NCI-H526 treated with DMSO at 0.1 percent for 48 hours (cell line): ENCODE measurements around the gene TMEM144.

Source experiments
- DNase-seq: peaks from one replicate; lab custom pipeline; 2025; lab: John Stamatoyannopoulos, UW

The TMEM144 gene

GRCh38 chr4:158209825-158210807 is at the start of gene TMEM144:
TMEM144 (plus strand) TSS chr4:158210486; CDS start chr4:158212668, 2,182 bp downstream.
- peak; percentile 56 for DNase-seq

- no peak for DNase-seq
These were observed 48.5 kb upstream of the TMEM144 start for GRCh38 chr4:158161551-158162354.

- DNase-seq: no peak
These were observed 47.7 kb upstream of the TMEM144 start for GRCh38 chr4:158162631-158163030.

GRCh38 chr4:158163941-158164767 is 46.1 kb upstream of the TMEM144 start:
- no peak for DNase-seq

GRCh38 chr4:158164768-158165213 is 45.5 kb upstream of the TMEM144 start:
- DNase-seq: no peak

- DNase-seq: no peak
These were observed 43.6 kb upstream of the TMEM144 start for GRCh38 chr4:158166701-158167100.

GRCh38 chr4:158168606-158169005 is 41.7 kb upstream of the TMEM144 start:
- DNase-seq: no peak

- no peak for DNase-seq
These were observed 40.8 kb upstream of the TMEM144 start for GRCh38 chr4:158169506-158169905.

- DNase-seq: peak; percentile 90
These were observed 40.2 kb upstream of the TMEM144 start for GRCh38 chr4:158169931-158170690.

- peak; percentile 1 for DNase-seq
These were observed 39.4 kb upstream of the TMEM144 start for GRCh38 chr4:158170691-158171561.

GRCh38 chr4:158172261-158173258 is 37.7 kb upstream of the TMEM144 start, which contains the start of gene GASK1B:
GASK1B (minus strand) TSS chr4:158173025; CDS start chr4:158171375, 1,650 bp downstream.
- DNase-seq: peak; percentile 29

GRCh38 chr4:158176108-158176507 is 34.2 kb upstream of the TMEM144 start:
- no peak for DNase-seq

GRCh38 chr4:158176776-158177175 is 33.5 kb upstream of the TMEM144 start:
- peak; percentile 49 for DNase-seq

- DNase-seq: no peak
These were observed 30.8 kb upstream of the TMEM144 start for GRCh38 chr4:158179465-158179864.

- DNase-seq: no peak
These were observed 28.4 kb upstream of the TMEM144 start for GRCh38 chr4:158181906-158182305.

- no peak for DNase-seq
These were observed 27.6 kb upstream of the TMEM144 start for GRCh38 chr4:158182736-158183135.

- no peak for DNase-seq
These were observed 23.5 kb upstream of the TMEM144 start for GRCh38 chr4:158186815-158187214.

GRCh38 chr4:158189422-158189821 is 20.9 kb upstream of the TMEM144 start:
- no peak for DNase-seq

GRCh38 chr4:158190718-158191117 is 19.6 kb upstream of the TMEM144 start:
- no peak for DNase-seq
